HG03575 (cell line): ENCODE data around the gene BMPR1A.
"Not testable (repeated sequence)": the region's sequence is repeated elsewhere in the genome, so short reads cannot be mapped to it uniquely, and the experiment has no call there.

Experiments
- ATAC-seq: cut with Tn5 transposase; IDR thresholded peaks from one replicate; pipeline ENCODE4 v1.9.1; 2021; ENCODE audit not compliant: unreplicated experiment, insufficient number of reproducible peaks, low FRiP score; ENCODE audit errors: extremely low read depth

BMPR1A gene

DNA sequence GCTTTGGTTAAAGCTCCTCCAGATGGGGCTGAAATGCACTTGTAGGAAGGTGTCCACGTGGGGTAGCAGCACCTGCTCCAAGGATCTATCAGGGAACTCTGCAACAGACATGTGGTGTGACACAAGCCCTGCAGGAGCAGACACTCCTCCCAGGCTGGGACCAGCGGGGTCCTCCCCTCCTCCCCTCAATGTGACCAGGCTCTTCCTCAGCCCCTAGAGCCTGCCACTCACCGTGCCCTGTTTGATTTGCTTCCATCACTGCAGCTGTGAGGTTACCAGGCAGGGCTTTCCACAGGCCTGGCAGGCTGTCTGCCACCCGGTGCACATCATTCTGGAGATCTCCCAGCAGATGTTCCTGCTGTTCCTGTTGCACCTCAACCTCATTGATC lies 187.6 kb downstream of the BMPR1A start:
- no peak for ATAC-seq

DNA sequence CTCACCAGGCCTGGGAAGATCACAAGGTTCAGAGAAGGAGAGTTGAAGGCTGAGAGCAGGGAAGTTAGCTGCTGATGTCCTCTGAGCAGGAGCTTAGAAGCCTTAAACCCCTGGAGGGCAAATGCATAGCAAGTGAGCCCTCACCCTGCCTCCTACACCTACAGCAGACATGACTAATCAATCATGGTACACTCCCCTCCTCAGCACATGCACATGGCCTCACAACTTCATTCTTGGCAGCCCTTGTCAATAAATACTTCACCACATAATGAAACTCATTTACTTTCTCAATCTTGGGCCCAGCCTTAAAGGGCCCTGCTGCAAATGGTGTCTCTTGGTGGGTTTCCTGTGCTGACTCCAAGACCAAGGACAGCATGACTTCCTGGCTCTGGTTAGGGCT lies 188.1 kb downstream of the BMPR1A start:
- no peak for ATAC-seq

DNA sequence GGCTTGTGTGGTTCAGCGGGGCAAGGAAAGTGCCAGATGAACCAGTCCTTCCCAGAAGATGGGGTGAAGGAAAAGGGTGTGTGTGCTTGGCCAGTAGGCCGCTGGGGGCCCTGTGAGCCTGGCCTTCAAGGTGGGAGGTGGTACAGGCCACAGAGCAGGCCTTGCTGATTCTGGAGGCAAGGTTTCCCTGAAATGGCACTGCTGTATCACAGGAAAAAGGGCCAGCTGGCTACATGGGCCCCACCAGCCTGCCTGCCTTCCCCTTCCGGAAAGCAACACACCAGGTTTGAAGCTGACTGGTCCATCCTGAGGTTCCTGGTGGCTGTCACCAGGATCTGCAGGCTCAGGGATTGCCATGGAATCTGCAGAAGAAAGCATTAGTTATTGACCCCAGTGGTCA lies 188.5 kb downstream of the BMPR1A start:
- ATAC-seq: no peak

DNA sequence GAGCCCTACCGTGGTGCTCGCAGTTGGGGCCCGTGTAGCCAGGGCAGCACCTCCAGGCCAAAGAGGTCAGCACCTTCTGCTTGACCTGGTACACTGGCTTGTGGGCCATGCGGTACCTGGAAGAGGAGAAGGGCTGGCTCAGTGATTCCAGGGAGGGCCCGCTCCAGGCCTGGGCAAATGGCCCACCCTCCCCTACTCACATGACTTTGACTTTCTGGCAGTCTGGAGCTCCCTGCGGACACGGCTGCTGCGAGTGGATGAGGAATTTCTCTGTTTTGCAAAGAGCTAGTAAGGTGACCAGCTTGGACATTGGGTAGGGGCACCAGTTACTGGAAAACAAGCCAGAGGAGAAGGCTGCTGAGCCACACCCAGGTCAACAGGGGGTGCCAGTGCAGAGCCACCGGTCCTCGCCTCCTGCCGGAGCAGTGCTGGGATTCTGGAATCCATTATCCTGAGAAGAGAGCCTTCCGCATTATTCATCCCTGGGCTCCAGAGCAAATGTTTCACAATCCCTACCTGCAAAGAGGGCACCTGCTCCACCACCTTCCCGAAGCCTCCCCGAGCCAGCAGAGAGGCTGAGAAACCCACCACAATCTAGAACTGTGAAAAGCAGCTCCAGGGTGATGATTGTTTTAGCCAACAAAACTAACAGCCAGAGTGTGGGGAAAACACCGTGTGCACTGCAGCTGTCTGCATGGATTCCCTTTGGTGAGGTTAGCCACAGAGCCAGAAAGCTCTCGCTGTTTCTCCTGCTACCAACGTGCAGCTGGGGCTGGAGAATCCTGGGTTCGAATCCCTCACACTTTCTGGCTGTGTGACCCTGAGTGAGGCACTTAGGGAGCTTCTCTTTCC lies 189.2 kb downstream of the BMPR1A start:
- no peak for ATAC-seq

DNA sequence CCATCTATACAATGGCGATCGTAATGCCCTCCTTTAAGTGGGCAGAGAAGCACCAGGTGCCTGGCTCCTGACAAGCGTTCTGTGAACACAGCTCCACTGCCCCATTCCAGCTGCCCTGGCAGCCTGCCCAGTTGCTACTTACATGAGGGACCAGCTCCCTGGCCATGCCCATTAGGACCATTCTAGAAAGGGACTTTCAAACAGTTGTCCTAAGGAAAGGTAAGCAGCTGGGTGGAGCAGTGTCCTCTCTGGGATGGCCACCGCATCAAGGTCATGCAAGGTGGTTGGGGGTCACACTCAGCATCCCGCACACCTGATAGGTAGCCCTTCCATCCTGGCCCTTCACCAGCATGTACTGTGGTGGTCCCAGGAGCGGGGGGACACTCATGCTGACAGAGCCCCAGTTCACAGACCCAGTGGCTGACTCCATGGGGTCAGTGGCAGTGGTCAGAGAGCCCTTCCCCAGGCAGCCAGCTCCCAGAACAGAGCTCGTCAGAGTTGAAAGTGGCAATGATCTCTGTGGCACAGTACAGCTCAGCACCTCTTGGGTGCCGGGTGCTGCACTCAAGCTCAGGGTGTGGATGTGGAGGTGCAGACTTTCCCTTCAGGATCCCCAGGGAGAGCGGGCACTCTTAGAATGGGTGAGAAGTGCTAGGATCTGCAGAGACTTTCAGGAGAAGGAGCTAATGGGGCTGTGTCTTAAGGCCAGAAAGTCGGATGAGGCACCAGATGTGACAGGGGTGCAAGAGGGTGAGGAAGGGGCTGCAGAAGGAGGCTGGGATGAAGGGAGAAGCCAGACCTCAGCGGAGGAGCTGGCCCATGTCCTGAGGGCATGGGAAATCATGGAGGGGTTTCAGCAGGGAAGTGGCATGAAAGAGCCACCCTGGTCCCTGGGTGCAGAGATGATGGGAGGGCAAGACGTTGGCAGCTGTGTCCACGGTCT lies 190.1 kb downstream of the BMPR1A start:
- no peak for ATAC-seq

DNA sequence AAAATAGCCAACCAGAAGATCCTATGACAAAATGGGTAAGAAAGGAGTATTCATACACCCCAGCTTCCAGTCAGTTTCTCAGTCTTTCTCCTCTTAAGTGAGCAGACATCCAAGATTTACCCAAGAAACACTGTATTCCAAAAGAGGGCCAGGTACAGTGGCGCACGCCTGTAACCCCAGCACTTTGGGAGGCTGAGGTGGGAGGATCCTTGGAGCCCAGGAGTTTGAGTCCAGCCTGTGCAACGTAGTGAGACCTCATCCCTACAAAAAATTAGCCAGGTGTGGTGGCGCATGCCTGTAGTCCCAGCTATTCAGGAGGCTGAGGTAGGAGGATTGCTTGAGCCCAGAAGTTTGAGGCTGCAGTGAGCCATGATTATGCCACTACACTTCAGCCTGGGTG lies 191.4 kb downstream of the BMPR1A start:
- ATAC-seq: not testable (repeated sequence)

DNA sequence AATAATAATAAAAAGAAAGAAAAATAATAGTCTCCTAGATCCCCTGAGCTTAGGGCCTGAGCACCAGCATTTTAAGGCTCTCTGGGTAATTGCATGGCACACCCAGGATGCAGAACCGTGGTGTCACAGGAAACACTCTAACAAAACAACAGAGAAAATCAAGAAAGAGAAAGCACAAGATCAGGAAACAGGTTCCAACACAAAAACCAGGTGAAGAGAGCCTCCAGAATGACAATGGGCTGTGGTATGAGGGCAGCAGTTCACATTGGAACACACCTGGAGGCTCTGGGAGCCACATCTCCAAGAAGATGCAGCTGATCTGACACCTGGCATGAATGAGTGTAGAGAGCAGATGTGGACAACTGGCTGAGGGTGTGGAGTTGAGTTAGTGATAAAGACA lies 193.9 kb downstream of the BMPR1A start:
- no peak for ATAC-seq

DNA sequence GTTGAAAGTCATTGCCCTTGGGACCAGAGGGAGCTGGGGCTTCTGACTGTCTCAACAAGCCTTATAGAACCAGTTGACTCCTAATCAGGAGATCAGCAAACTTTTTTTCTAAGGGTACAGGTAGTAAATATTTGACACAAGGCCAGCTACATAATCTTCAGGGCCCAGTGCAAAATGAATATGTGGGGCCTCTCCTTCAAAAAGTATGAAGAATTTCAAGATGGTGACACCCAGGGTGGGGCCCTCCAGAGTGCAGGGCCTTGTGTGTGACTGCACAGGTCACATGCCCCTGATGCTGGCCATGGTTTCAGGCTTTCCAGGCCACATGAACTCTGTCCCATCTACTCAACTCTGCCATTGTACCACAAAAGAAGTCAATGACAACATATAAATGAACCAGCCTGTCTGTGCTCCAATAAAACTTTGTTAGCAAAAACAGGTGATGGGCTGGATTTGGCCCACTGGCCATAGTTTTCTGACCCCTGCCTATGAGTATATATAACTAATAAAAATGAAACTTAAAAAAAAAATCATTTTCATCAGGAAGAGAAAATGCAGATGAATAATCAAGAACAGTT lies 194.9 kb downstream of the BMPR1A start:
- ATAC-seq: no peak

- no peak for ATAC-seq
Observed at GRCh38 chr10:86952106-86952505, 195.7 kb downstream of the BMPR1A start.

GRCh38 chr10:86952697-86953096 lies 196.3 kb downstream of the BMPR1A start:
- not testable (repeated sequence) for ATAC-seq

DNA sequence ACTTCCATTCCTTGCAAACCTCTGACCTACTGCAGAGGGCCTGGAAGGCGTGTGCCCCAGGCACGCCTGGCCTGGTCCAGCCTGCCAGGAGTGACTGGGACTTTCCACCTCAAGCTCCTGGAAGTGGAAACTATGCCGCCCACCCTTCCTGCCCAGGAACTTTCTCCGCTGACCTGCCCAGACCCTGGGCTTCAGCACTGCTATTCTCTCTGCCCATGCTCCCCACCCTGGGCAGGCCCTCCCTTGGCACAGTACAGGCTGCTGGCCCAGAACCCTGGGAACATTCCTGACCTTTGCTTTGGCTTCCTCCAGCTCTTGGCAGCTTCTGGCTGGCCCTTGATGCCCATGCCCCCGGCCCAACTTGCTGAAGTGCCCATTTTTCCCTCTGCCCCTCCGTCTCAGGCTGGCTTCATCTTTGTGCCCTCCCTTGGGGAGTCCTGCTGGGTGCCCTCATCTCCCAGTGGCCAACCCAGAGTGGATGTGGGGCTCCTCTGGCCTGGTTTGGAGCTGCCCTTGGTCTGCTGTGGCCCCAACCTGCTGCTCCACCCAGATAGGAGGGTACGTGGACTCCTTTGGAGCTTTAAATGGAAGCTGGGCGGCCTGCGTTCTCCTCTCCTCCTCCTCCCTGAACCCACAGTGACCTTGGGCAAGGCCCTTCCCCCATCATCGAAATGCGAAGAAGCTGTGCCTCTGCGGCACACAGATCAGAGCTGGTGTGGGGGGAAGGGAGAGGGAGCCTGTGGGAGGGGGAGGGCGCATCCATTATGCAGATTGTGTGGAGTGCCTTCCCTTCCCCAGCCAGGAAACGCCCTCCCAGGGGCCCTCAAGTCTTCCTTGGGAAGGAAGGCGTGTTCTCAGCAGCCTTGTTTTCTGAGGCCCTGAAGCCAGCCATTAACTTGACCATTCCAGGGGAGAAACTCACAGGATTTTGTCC lies 197.6 kb downstream of the BMPR1A start:
- no peak for ATAC-seq

DNA sequence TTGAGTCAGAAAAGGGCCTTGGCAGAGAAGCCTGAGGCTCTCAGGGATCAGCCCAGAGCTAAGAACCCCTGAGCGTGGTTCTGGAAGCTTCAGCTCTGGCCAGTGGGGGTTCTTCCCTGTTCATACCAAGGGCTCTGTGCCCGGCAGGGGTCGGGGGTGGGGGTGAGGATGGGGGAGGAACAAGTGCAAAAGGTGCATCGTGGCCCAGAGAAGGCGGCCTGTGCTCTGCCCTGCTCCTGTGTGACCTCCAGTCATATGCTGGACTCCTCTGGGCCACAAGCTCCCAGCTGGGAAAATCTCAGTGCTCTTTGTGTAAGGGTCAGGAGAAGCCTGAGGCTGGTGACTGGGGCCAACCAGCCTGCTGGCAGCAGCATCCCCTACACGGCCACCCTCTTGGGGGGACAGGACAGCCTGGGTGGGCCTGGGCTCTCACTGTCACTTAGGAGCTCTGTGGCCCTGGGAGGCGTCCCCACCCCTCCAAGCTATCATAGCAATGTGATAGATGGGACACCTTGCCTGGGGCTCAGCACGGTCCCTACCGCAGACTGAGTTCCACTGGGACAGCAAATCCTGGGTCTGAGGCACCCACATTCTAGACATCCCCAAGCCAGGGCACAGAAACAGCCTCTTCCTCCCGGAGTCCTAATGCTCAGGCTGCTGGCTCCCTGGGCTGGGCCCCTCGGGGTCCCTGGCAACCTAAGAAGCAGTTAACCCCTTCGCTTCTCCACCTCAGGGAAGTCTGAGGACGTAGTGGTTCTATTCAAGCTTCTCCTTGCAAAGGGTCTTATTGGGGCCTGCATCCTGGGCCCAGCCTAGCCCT lies 198.5 kb downstream of the BMPR1A start:
- ATAC-seq: no peak

DNA sequence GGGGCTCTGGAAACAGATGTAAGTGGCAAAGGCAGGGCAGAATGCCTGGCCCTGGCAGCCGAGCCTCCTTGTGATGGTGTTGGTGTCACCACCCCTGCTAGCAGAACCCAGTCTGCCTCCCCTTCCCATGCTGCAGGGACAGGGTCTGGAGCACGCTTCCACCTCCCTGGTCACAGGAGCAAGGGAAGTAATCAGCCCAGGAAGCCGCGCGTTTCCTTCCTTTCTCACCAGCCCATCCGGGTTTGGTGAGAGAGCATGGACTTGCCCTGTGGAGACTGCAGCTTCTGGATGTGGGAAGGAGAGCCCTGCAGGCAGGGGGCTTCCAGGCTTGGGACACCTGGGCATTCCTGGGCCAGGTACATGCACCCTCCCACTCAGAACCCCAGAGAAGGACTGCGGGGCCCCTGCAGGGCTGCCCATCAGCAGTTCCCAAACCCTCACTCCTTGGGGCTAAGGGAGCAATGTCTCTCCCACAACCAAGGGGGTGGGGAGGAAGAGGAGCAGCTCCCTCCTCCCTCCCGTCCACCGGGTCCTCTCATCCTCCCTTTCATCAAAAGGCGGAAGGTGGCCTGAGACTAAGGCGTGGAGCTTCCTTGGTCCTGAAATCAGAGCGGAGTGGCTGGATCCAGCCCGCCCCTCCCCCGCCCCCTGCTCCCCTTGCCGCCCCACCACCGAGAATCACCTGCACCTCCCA lies 199.2 kb downstream of the BMPR1A start:
- no peak for ATAC-seq

DNA sequence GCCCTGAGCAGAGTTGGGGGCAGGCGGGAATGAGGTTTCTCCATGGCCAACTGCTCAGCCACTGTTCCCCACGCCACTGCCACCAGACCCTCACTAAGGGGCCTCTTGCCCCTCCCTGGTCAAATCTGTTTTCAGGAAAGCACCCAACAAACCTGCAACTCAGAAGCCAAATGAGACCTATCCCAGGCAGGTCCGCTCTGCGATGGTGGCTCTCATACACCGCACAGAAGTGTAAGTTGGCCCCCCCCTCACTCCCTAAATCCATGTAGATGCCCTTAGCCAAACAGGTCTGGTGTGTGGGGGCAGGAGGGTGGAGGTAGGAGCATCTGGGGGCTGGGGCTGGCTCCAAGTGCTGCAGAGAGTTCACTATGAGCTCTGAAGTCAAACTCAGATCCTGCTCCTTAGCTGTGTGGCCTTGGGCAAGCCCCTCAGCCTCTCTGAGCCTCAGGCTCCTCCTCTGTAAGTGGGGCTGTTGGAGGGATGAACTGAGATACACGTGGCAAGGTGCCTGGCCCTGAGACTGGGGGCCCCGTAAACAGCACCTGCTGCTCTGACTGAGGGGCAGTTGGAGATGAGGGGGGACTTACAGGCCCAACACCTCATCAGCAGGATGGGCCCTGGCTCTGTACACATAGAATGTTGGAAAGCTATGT lies 199.9 kb downstream of the BMPR1A start:
- no peak for ATAC-seq

GRCh38 chr10:86956848-86957448 lies 200.5 kb downstream of the BMPR1A start:
- ATAC-seq: no peak

DNA sequence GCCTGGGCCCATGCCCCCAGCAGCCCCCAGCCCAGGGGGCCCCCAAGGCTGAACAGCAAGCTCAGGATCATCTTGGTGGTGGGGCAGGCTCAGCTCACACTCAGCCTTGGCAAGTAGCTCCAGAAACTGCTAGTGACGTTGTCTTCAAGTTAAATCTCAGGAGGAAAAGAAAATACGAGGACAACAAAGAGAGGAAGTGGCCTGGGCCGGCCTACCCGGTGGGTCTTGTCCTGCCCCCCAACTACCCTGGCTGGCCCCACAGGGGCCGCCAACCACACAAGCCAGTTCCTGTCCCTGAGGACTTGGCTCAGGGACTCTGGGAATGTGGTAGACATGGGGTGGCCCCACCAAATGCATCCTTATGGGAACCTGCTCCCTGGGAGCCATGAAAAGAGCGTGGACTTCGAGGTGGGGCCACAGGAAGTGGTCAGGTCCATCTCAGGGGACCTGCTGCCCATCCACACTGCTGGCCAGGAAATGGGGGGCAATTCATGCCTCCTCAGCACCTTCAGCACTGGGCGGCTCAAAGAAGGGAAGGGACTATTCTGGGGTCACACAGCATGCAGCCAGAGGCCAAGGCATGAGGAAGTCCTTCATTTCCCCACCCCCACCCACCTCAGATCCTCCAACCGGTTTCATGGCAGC lies 201.2 kb downstream of the BMPR1A start, which contains the start of gene MMRN2:
Gene MMRN2, minus strand, starts transcription at position 145 of the 645 bp plus-strand sequence. Its CDS starts 74 bp downstream, at position 71.
- ATAC-seq: no peak
